ENCODE measurements around the gene MAG.

Gene MAG

DNA sequence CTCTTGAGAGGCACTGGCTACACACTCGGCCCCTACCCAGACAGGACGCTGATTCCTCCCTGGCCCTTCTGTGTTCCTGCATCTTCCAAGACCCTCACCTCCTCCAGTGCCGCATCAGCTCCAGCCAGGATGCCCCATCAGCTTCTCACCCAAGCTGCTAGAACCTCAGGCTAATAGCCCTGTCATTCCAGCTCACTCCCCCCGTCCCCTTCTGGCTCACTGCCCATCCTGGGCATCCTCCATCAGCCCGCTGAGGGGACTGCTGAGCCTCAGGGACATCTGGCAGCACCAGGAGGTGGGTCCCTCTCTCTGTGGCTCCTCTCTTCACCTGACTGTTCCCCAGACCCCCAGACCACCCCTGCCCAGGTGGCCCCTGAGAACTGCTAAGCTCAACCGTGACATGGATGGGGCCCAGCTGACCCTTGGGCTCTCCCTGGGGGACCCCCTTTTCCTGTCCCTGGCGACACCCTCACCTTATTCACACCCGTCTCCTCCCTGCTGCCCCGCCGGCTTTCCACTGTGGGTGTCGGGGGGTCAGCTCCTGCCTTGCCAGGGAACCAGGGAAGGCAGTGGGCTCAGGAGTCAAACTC is 71.1 kb downstream of the MAG start:
- DNase-seq = no peak

All from NCI-H526 (cell line).